ENCODE results near the gene MYO9B.

- TF ChIP-seq, protein P1, sequence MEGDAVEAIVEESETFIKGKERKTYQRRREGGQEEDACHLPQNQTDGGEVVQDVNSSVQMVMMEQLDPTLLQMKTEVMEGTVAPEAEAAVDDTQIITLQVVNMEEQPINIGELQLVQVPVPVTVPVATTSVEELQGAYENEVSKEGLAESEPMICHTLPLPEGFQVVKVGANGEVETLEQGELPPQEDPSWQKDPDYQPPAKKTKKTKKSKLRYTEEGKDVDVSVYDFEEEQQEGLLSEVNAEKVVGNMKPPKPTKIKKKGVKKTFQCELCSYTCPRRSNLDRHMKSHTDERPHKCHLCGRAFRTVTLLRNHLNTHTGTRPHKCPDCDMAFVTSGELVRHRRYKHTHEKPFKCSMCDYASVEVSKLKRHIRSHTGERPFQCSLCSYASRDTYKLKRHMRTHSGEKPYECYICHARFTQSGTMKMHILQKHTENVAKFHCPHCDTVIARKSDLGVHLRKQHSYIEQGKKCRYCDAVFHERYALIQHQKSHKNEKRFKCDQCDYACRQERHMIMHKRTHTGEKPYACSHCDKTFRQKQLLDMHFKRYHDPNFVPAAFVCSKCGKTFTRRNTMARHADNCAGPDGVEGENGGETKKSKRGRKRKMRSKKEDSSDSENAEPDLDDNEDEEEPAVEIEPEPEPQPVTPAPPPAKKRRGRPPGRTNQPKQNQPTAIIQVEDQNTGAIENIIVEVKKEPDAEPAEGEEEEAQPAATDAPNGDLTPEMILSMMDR (conservative IDR thresholded peaks at IDR 0.05; ENCODE audit: low read depth, low read length), result no peak
- TF ChIP-seq EZH2 (IDR thresholded peaks at IDR 0.05; ENCODE audit: borderline replicate concordance, low read depth, low read length, poor library complexity, severe bottlenecking), result no peak
These were observed 167.0 kb downstream of the MYO9B start for GRCh38 chr19:17242431-17243208.

Measured in A673 (cell line).